ENCODE measurements around the gene ARSG.
"Not testable (repeated sequence)": the region's sequence is repeated elsewhere in the genome, so short reads cannot be mapped to it uniquely, and the experiment has no call there.

ARSG gene

GRCh38 chr17:68403122-68403521, 111.8 kb downstream of the ARSG start:
- no peak overlapping the region for H3K4me3 ChIP-seq (ENCODE audit: low read depth, low read length)
- TF ChIP-seq, protein P1, sequence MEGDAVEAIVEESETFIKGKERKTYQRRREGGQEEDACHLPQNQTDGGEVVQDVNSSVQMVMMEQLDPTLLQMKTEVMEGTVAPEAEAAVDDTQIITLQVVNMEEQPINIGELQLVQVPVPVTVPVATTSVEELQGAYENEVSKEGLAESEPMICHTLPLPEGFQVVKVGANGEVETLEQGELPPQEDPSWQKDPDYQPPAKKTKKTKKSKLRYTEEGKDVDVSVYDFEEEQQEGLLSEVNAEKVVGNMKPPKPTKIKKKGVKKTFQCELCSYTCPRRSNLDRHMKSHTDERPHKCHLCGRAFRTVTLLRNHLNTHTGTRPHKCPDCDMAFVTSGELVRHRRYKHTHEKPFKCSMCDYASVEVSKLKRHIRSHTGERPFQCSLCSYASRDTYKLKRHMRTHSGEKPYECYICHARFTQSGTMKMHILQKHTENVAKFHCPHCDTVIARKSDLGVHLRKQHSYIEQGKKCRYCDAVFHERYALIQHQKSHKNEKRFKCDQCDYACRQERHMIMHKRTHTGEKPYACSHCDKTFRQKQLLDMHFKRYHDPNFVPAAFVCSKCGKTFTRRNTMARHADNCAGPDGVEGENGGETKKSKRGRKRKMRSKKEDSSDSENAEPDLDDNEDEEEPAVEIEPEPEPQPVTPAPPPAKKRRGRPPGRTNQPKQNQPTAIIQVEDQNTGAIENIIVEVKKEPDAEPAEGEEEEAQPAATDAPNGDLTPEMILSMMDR (IDR thresholded peaks at IDR 0.05; ENCODE audit: borderline replicate concordance, insufficient read depth, low read depth, low read length), result no peak

DNA sequence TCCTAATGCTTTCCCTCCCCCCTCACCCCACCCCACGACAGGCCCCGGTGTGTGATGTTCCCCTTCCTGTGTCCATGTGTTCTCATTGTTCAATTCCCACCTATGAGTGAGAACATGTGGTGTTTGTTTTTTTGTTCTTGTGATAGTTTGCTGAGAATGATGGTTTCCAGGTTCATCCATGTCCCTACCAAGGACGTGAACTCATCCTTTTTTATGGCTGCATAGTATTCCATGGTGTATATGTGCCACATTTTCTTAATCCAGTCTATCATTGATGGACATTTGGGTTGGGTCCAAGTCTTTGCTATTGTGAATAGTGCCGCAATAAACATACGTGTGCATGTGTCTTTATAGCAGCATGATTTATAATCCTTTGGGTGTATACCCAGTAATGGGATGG, 112.5 kb downstream of the ARSG start:
- H3K4me3 ChIP-seq (ENCODE audit: low read depth, low read length), result not testable (repeated sequence)

- H3K4me3 ChIP-seq (ENCODE audit: low read depth, low read length), result not testable (repeated sequence)
Observed at GRCh38 chr17:68407656-68408055, 116.4 kb downstream of the ARSG start.

DNA sequence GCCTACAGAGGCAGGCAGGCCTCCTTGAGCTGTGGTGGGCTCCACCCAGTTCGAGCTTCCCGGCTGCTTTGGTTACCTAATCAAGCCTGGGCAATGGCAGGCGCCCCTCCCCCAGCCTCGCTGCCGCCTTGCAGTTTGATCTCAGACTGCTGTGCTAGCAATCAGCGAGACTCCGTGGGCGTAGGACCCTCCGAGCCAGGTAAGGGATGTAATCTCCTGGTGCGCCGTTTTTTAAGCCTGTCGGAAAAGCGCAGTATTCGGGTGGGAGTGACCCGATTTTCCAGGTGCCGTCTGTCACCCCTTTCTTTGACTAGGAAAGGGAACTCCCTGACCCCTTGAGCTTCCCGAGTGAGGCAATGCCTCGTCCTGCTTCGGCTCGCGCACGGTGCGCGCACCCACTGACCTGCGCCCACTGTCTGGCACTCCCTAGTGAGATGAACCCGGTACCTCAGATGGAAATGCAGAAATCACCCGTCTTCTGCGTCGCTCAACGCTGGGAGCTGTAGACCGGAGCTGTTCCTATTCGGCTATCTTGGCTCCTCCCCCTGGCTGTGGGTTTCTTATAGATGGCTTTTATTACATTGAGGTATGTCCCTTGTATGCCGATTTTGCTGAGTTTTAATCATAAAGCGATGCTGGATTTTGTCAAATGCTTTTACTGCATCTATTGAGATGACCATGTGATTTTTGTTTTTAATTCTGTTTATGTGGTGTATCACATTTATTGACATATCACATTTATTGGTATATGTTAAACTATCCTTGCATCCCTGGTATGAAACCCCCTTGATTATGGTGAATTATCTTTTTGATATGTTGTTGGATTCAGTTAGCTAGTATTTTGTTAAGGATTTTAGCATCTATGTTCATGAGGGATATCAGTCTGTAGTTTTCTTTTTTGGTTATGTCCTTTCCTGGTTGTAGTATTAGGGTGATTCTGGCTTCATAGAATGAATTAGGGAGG, 122.6 kb downstream of the ARSG start:
- not testable (repeated sequence) for H3K4me3 ChIP-seq (ENCODE audit: low read depth, low read length)

DNA sequence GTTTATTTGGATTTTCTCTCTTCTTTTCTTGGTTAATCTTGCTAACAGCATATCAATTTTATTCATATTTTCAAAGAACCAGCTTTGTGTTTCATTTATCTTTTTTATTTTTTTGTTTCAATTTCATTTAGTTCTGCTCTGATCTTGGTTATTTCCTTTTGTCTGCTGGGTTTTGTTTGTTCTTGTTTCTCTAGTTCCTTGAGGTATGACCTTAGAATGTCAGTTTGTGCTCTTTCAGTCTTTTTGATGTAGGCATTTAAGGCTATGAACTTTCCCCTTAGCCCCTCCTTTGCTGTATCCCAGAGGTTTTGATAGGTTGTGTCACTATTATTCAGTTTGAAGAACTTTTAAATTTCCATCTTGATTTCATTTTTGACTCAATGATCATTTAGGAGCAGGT, 123.6 kb downstream of the ARSG start:
- not testable (repeated sequence) for H3K4me3 ChIP-seq (ENCODE audit: low read depth, low read length)

DNA sequence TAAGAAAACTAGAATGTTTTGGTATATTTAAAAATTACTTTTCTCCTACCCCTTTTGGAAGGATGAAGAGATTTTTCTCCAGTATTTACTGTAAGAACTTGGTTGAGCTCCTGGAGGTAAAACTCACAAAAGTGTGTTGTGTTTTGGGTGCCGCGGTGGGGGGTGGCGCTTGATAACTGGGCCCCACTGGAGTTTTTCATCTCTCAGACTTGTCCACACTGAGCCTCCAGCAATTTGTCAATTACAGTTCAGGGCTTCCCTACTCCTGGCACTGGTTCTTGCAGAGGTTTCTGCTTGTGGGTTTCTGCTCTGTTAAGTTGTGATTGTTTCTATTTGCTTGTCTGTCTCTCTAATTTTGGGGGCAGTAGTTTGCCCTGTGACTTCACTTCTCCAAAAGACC, 126.0 kb downstream of the ARSG start:
- no peak overlapping the region for H3K4me3 ChIP-seq (ENCODE audit: low read depth, low read length)
- TF ChIP-seq, protein P1 (IDR thresholded peaks at IDR 0.05; ENCODE audit: borderline replicate concordance, insufficient read depth, low read depth, low read length), result no peak

DNA sequence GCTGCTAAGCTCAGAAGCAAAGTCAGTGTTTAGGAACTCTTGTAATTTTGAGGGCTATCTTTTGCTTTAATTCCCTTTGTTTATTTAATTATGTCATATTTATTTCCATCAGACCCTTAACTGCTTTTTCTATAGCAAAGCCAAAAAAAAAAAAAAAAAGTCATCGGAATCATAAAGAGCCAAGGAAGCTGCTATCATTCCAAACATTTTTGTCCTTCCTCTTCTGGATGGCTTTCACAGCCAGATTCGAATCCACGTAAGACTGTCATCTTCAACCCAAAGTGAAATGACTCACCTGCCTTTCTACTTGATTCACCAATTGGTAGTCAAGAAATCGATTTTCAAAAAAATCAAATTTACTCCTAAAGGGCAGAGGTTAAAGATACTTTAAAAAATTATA, 127.6 kb downstream of the ARSG start:
- TF ChIP-seq, protein P1 (IDR thresholded peaks at IDR 0.05; ENCODE audit: borderline replicate concordance, insufficient read depth, low read depth, low read length), result no peak
- no peak overlapping the region for H3K4me3 ChIP-seq (ENCODE audit: low read depth, low read length)

GRCh38 chr17:68420065-68420464, 128.8 kb downstream of the ARSG start:
- TF ChIP-seq, protein P1 (IDR thresholded peaks at IDR 0.05; ENCODE audit: borderline replicate concordance, insufficient read depth, low read depth, low read length), result no peak

GRCh38 chr17:68421486-68421885, 130.2 kb downstream of the ARSG start:
- no peak overlapping the region for H3K4me3 ChIP-seq (ENCODE audit: low read depth, low read length)
- TF ChIP-seq, protein P1 (IDR thresholded peaks at IDR 0.05; ENCODE audit: borderline replicate concordance, insufficient read depth, low read depth, low read length), result no peak

More at GRCh38 chr17:68420065-68420464, 128.8 kb downstream of the ARSG start:
- H3K4me3 ChIP-seq (ENCODE audit: low read depth, low read length), result no peak overlapping the region

Measured in GM12875 (cell line).